ENCODE measurements around the gene TSSK1B.

Gene TSSK1B

GRCh38 chr5:113397046-113397445 is 37.7 kb downstream of the TSSK1B start:
- DNase-seq, result no peak

- DNase-seq, result no peak
These were observed 40.1 kb downstream of the TSSK1B start for GRCh38 chr5:113394658-113395057.

- no peak for DNase-seq
These were observed 44.6 kb downstream of the TSSK1B start for GRCh38 chr5:113390224-113390623.

- no peak for DNase-seq
These were observed 45.7 kb downstream of the TSSK1B start for GRCh38 chr5:113389116-113389515.

GRCh38 chr5:113387844-113388243 is 46.9 kb downstream of the TSSK1B start:
- no peak for DNase-seq

- DNase-seq, result no peak
These were observed 50.0 kb downstream of the TSSK1B start for GRCh38 chr5:113384782-113385285.

GRCh38 chr5:113382731-113383130 is 52.1 kb downstream of the TSSK1B start:
- no peak for DNase-seq

Data from activated CD4-positive, alpha-beta T cell treated with anti-CD3 and anti-CD28 coated beads, Interleukin-2, amount 50 U/mL, for 48 hours (primary cell).